Panc1 (cell line): ENCODE measurements around the gene IGSF9. TPM values are rescaled to one million over a fixed set of nuclear protein-coding genes. Genes with fewer than 3 reads are reported as not detected.

Experiments
- ATAC-seq: fragments of 200-7000 bp; cut with Tn5 transposase; 2 replicates; pipeline ENCODE4 v1.9.1; 2020; ENCODE audit warnings: mild to moderate bottlenecking, moderate library complexity
- BruUV-seq: library from RNA; stranded (reverse); fragments of 400-500 nt; replicated peaks from 2 replicates; lab custom pipeline; 2021; lab: Mats Ljungman, UMichigan
- CTCF ChIA-PET: fragments of 300-600 bp; sonication (Branson Sonifier 250); formaldehyde crosslinking; loops from one replicate; lab custom pipeline; 2022; ENCODE audit warnings: antibody characterized with exemption; lab: Charles Lee
- POLR2A ChIA-PET: fragments of 300-600 bp; sonication (Branson Sonifier 250); formaldehyde crosslinking; loops from one replicate; lab custom pipeline; 2022; ENCODE audit warnings: antibody characterized with exemption; lab: Charles Lee
- DNase-seq: peaks from one replicate; pipeline ENCODE4 v3.0.0-alpha.2; 2010; ENCODE audit warnings: low read depth, low spot score
- H3K27ac ChIP-seq: 2 replicates; pipeline ENCODE4 v1.5.1; 2011; ENCODE audit warnings: mild to moderate bottlenecking, low read length, inconsistent platforms
- H3K27me3 ChIP-seq: fragments of 200-500 bp; sonication (Bioruptor generic); 2 replicates; pipeline ENCODE4 v1.6.0; 2014; ENCODE audit warnings: low read length, inconsistent platforms; ENCODE audit not compliant: control insufficient read depth, insufficient read depth
- H3K36me3 ChIP-seq: fragments of 200-500 bp; sonication (Bioruptor generic); 2 replicates; pipeline ENCODE4 v1.5.1; 2014; ENCODE audit warnings: inconsistent platforms, mild to moderate bottlenecking, low read length, moderate library complexity; ENCODE audit not compliant: control insufficient read depth, insufficient read depth
- H3K4me1 ChIP-seq: 2 replicates; pipeline ENCODE4 v1.5.1; 2011; ENCODE audit warnings: inconsistent platforms, mild to moderate bottlenecking, low read length, moderate library complexity; ENCODE audit not compliant: control insufficient read depth, insufficient read depth
- H3K4me3 ChIP-seq, 2 experiments: 2 replicates each; pipeline ENCODE4 v1.5.1; 2011 to 2012; ENCODE audit warnings: low read depth in 2 of 2, low read length in 2 of 2, mild to moderate bottlenecking in 2 of 2, inconsistent platforms in 1 of 2, moderate library complexity in 1 of 2
- H3K9me3 ChIP-seq: fragments of 200-500 bp; sonication (Bioruptor generic); 2 replicates; pipeline ENCODE4 v1.5.1; 2014; ENCODE audit warnings: low read depth, mild to moderate bottlenecking, inconsistent platforms, low read length, moderate library complexity; ENCODE audit not compliant: control insufficient read depth, insufficient read depth
- POLR2AphosphoS5 ChIP-seq: IDR thresholded peaks from 2 replicates; pipeline ENCODE4 v1.6.1; 2012; ENCODE audit warnings: mild to moderate bottlenecking, low read depth, low read length, moderate library complexity
- SIN3A ChIP-seq: IDR thresholded peaks from 2 replicates; pipeline ENCODE4 v1.6.1; 2012; ENCODE audit warnings: low read depth, mild to moderate bottlenecking, low read length, moderate library complexity, borderline replicate concordance; ENCODE audit not compliant: insufficient read depth
- TCF7L2 ChIP-seq: IDR thresholded peaks from 2 replicates; pipeline ENCODE4 v1.6.1; 2011; ENCODE audit warnings: mild to moderate bottlenecking, low read depth, low read length, inconsistent platforms
- in situ Hi-C: cut with HindIII; loops from 2 replicates; pipeline ENCODE4 v1.10.0; 2016; ENCODE audit warnings: low sequenced_read_pairs, low pct_unique_long_range_greater_than_20kb
- intact Hi-C: fragments of 100-400 bp; cut with micrococcal nuclease; formaldehyde crosslinking; loops from one replicate; pipeline ENCODE4 v1.10.0; 2022; ENCODE audit not compliant: unreplicated experiment
- total RNA-seq: library from RNA; stranded (reverse); gene quantifications from one replicate; pipeline ENCODE4 v1.2.1, GENCODE V29; 2021; ENCODE audit not compliant: unreplicated experiment
- TF ChIP-seq, protein P1 (sequence below): fragments of 450-650 bp; IDR thresholded peaks from 2 replicates; pipeline ENCODE4 v1.5.1; 2017; ENCODE audit warnings: mild to moderate bottlenecking
- TF ChIP-seq, protein P2 (sequence below), 2 experiments: IDR thresholded peaks; 2 replicates each; pipeline ENCODE4 v1.6.1; 2011 to 2012; ENCODE audit warnings: low read depth in 2 of 2, control low read depth in 1 of 2, low read length in 1 of 2, mild to moderate bottlenecking in 1 of 2, moderate library complexity in 1 of 2; ENCODE audit not compliant: insufficient read depth in 1 of 2

The IGSF9 gene
- total RNA-seq, 1 experiment from 2014 or later, result 0.51 TPM

DNA sequence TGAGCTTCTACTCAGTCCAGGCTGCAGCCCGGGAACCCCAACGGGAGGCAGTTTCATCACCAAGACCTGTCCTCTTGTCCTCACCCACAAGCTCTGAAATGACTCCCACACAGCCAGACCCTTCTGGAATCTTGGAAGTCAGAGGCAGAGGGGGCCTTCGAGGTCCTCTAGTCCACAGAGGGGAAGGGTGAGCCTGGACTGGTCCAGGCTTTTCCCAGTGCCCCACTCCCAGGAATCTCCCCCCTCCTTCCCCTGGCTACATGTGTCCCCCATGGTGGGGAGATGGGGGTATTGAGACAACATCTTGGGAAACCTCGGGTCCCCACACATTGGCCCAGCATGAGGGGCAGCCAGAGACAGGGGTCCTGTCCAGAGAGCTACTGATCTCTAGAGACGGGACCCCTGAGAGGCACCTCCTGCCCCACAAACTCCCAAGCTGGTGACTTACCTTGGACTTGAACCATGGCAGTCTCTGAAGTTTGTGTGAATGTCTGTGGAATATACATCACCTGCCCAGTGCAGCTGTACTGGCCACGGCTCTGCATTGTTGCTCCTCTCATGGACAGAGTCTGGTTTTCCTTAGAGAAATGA is 28.0 kb upstream of the IGSF9 start:
- in situ Hi-C loops (no loop called here), intact Hi-C loops (no loop called here)
- no TSS peak for BruUV-seq
- peaks cover 9% of the 10 kb centered on the region for H3K27me3 ChIP-seq
- H3K9me3 ChIP-seq, result no peaks in the 10 kb centered on the region
- TF ChIP-seq, protein P1, sequence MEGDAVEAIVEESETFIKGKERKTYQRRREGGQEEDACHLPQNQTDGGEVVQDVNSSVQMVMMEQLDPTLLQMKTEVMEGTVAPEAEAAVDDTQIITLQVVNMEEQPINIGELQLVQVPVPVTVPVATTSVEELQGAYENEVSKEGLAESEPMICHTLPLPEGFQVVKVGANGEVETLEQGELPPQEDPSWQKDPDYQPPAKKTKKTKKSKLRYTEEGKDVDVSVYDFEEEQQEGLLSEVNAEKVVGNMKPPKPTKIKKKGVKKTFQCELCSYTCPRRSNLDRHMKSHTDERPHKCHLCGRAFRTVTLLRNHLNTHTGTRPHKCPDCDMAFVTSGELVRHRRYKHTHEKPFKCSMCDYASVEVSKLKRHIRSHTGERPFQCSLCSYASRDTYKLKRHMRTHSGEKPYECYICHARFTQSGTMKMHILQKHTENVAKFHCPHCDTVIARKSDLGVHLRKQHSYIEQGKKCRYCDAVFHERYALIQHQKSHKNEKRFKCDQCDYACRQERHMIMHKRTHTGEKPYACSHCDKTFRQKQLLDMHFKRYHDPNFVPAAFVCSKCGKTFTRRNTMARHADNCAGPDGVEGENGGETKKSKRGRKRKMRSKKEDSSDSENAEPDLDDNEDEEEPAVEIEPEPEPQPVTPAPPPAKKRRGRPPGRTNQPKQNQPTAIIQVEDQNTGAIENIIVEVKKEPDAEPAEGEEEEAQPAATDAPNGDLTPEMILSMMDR, result no peak
- no peak for TF ChIP-seq SIN3A
- TF ChIP-seq, protein P2, sequence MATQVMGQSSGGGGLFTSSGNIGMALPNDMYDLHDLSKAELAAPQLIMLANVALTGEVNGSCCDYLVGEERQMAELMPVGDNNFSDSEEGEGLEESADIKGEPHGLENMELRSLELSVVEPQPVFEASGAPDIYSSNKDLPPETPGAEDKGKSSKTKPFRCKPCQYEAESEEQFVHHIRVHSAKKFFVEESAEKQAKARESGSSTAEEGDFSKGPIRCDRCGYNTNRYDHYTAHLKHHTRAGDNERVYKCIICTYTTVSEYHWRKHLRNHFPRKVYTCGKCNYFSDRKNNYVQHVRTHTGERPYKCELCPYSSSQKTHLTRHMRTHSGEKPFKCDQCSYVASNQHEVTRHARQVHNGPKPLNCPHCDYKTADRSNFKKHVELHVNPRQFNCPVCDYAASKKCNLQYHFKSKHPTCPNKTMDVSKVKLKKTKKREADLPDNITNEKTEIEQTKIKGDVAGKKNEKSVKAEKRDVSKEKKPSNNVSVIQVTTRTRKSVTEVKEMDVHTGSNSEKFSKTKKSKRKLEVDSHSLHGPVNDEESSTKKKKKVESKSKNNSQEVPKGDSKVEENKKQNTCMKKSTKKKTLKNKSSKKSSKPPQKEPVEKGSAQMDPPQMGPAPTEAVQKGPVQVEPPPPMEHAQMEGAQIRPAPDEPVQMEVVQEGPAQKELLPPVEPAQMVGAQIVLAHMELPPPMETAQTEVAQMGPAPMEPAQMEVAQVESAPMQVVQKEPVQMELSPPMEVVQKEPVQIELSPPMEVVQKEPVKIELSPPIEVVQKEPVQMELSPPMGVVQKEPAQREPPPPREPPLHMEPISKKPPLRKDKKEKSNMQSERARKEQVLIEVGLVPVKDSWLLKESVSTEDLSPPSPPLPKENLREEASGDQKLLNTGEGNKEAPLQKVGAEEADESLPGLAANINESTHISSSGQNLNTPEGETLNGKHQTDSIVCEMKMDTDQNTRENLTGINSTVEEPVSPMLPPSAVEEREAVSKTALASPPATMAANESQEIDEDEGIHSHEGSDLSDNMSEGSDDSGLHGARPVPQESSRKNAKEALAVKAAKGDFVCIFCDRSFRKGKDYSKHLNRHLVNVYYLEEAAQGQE (IDR thresholded peaks at IDR 0.05; ENCODE audit: insufficient read depth in 1 of 2, low read depth in 2 of 2, low read length in 1 of 2), result no peak
- TF ChIP-seq POLR2AphosphoS5, result no peak
- no peak for TF ChIP-seq TCF7L2
- ChIA-PET CTCF (no interaction called here), POLR2A (no interaction called here)
- no peaks in the 10 kb centered on the region for H3K4me1 ChIP-seq
- no peak overlapping the region for H3K4me3 ChIP-seq
- DNase-seq, result no peak
- no peak overlapping the region for H3K27ac ChIP-seq
- no peak for ATAC-seq
- H3K36me3 ChIP-seq, result no peaks in the 10 kb centered on the region

DNA sequence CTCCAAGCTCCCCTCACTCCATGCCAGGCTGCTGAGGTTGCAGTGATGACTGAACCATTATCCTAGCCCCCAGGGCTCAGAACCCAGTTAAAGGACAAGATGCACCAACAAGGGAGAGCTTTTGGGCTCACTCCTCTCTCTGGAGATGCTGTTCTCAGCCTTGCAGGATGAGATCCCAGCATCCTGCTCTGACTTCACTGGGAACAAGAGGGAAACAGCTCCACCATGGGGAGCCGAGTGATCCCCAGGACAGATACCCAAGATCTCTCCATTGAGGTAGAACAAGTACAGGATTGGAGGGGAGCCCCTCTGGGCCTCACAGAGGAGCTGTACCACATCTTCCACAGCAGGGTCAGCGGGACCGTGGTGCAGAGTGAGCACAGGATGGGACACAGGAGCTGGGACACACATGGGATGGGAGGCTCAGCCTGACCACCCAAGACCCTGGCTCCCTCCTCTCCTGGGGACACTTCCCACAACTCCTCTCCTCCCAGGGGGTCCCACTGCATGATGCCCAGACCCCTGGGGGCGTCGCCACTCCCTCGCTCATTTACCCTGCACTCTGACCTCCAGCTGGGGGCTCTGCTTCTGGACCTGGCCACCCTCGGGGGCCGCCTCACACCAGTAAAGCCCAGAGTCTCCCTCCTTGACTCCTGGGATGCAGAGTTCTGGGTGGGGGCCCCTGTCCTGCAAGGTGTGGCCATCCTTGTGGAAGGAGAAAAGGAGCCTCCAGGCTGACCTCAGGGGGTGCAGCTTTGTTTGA is 27.2 kb upstream of the IGSF9 start:
- CTCF ChIA-PET, result interaction anchor here (0.6 kb wide), 1 partner anchor 468 kb away, joined by 3 read pairs; no protein-coding TSS in a partner anchor
- POLR2A ChIA-PET, result no interaction called here
- ATAC-seq (peak; percentile 36; the same call in 1 of the 2 replicates), DNase-seq (no peak)
- peaks cover 9% of the 10 kb centered on the region for H3K27me3 ChIP-seq
- intact Hi-C loops, result no loop called here
- no peak overlapping the region for H3K4me3 ChIP-seq
- H3K27ac ChIP-seq, result no peak overlapping the region
- in situ Hi-C loops, result no loop called here
- H3K4me1 ChIP-seq, result no peaks in the 10 kb centered on the region
- TF ChIP-seq, protein P2 (IDR thresholded peaks at IDR 0.05; ENCODE audit: insufficient read depth in 1 of 2, low read depth in 2 of 2, low read length in 1 of 2), result no peak
- TF ChIP-seq POLR2AphosphoS5, result no peak
- TF ChIP-seq, protein P1, result no peak
- BruUV-seq, result no TSS peak
- no peaks in the 10 kb centered on the region for H3K36me3 ChIP-seq
- no peaks in the 10 kb centered on the region for H3K9me3 ChIP-seq
